Brain pericyte (primary cell): ENCODE measurements around the gene BAIAP3.

Experiments used
- DNase-seq: peaks from one replicate; pipeline ENCODE4 v3.0.0-alpha.2; 2012; ENCODE audit warnings: low read depth, low spot score

Gene BAIAP3

GRCh38 chr16:1299868-1300203, 33.6 kb upstream of the BAIAP3 start:
- no peak for DNase-seq

- no peak for DNase-seq
These were observed 32.6 kb upstream of the BAIAP3 start for GRCh38 chr16:1300664-1301476.

- DNase-seq, result no peak
These were observed 31.9 kb upstream of the BAIAP3 start for GRCh38 chr16:1301562-1301961.

- no peak for DNase-seq
These were observed 27.6 kb upstream of the BAIAP3 start for GRCh38 chr16:1305823-1306222.

- DNase-seq, result no peak
These were observed 27.1 kb upstream of the BAIAP3 start for GRCh38 chr16:1306334-1306733.

GRCh38 chr16:1308036-1308976, 25.1 kb upstream of the BAIAP3 start:
- DNase-seq, result no peak

- peak; percentile 100 for DNase-seq
These were observed 24.2 kb upstream of the BAIAP3 start, which contains the start of gene UBE2I for GRCh38 chr16:1308977-1309885. Gene UBE2I, plus strand, starts transcription at chr16:1309636. Its CDS starts 4,395 bp downstream, at chr16:1314031.

- no peak for DNase-seq
These were observed 23.3 kb upstream of the BAIAP3 start for GRCh38 chr16:1309888-1310831.

GRCh38 chr16:1310832-1311200, 22.6 kb upstream of the BAIAP3 start:
- DNase-seq, result no peak

GRCh38 chr16:1311212-1311737, 22.2 kb upstream of the BAIAP3 start:
- DNase-seq, result no peak

- DNase-seq, result no peak
These were observed 21.5 kb upstream of the BAIAP3 start for GRCh38 chr16:1311738-1312466.

GRCh38 chr16:1312467-1312816, 21.0 kb upstream of the BAIAP3 start:
- DNase-seq, result no peak

- DNase-seq, result no peak
These were observed 20.5 kb upstream of the BAIAP3 start for GRCh38 chr16:1312903-1313302.

- DNase-seq, result no peak
These were observed 19.6 kb upstream of the BAIAP3 start for GRCh38 chr16:1313721-1314369.

- no peak for DNase-seq
These were observed 18.9 kb upstream of the BAIAP3 start for GRCh38 chr16:1314399-1315068.

- DNase-seq, result no peak
These were observed 18.1 kb upstream of the BAIAP3 start for GRCh38 chr16:1315081-1316032.

- DNase-seq, result no peak
These were observed 17.4 kb upstream of the BAIAP3 start for GRCh38 chr16:1316033-1316405.
